ENCODE results near the gene KCNQ1.

Gene KCNQ1

DNA sequence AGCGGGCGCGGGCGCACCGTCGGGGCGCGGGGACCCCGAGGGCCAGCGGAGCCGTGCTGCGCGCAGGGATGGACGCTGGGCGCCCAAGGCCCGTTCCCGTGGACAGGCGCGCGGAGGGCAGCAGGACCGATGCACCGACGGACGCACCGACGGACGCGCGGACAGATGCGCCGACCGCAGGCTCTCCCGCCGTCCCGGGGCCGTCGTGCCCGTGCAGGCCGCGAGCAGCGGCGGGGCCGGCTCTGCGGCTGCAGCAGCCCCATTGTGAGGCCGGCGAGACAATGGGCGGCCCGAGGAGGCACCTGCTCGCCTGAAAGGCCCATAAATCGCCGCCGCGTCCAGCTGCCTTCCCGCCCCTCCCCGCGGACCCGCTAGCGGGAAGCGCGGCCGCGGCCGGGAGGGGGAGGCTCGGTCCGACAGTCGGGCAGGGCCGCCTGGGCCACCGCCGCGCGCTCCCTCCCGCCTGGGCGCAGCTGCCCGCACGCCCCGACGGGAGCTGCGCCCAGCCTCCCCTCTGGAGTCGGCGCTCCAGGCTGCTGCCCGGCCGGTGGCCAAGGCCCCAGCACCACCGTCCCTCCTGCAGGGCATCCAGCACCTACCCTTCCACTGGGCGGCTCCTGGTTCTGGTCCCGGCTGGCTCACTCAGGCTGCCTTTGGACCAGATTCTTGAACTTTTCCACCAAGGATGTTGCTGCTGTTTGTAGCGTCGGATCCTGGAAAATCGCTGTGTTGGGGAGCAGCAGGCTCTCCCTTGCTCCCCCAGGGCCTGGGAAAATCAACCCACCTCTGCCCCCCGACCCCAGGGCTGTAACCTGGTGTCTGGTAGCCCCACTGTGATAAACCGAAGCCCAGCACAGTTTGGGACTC lies 425.0 kb downstream of the KCNQ1 start:
- H3K4me3 ChIP-seq (ENCODE audit: low read depth, low read length) = no peak overlapping the region
- DNase-seq (ENCODE audit: low read depth) = no peak
- TF ChIP-seq, protein P1, sequence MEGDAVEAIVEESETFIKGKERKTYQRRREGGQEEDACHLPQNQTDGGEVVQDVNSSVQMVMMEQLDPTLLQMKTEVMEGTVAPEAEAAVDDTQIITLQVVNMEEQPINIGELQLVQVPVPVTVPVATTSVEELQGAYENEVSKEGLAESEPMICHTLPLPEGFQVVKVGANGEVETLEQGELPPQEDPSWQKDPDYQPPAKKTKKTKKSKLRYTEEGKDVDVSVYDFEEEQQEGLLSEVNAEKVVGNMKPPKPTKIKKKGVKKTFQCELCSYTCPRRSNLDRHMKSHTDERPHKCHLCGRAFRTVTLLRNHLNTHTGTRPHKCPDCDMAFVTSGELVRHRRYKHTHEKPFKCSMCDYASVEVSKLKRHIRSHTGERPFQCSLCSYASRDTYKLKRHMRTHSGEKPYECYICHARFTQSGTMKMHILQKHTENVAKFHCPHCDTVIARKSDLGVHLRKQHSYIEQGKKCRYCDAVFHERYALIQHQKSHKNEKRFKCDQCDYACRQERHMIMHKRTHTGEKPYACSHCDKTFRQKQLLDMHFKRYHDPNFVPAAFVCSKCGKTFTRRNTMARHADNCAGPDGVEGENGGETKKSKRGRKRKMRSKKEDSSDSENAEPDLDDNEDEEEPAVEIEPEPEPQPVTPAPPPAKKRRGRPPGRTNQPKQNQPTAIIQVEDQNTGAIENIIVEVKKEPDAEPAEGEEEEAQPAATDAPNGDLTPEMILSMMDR (IDR thresholded peaks at IDR 0.05; ENCODE audit: insufficient read depth, low read depth, low read length, missing control alignments) = no peak

DNA sequence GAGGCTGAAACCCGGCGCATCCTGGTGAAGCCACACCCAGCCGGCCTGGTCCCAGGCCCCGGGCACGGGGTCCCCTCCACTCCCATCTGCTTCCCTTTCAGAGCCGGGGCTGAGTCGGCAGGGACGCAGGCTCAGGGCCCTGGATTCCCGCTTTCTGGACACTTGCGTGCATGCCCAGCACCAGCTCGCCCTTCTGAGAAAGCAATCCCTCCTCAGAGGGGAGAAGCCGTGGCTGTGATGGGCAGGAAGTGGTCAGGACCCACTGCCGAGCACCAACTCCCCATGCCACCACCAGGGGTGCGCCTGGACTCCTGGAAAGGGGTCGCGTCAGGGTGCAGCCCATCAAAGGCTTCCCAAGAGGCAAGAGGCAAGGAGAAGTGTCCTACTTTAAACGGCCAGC lies 425.7 kb downstream of the KCNQ1 start:
- H3K4me3 ChIP-seq (ENCODE audit: low read depth, low read length) = no peak overlapping the region
- TF ChIP-seq, protein P1 (IDR thresholded peaks at IDR 0.05; ENCODE audit: insufficient read depth, low read depth, low read length, missing control alignments) = no peak
- DNase-seq (ENCODE audit: low read depth) = no peak

DNA sequence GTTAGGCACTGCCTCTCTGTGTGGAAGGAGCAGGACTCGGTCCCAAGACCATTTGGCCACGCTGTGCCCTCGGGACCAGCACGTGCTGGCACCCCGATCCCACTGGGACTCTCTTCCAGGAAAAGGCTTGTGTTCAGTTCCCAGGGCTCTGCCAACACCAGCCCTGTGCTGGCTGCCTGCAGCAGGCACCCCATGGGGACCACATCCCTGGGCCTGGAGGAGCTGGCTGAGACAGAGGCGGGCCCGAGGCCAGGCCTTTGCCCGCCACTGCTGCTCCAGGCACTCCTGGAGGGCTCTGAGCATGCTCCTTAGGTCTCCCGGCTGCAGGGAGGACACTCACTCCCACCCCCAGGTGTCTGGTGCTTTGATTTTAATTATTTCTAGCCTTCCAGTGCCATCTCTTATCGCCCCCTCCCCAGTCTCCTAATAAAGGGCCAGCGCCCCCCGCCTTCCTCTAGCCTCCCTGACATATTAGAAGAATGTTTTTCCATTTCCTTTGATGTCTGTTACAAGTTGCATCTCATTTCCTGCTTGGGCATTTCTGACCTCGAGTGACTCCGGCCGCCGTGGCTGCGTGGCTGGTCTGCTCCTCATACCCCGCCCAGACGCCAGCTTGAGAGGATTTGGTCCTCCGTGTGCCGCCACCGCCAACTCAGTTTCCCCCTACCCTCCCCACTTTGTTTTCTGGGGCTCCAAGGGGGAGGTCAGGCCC lies 426.3 kb downstream of the KCNQ1 start:
- DNase-seq (ENCODE audit: low read depth) = no peak
- TF ChIP-seq, protein P1 (IDR thresholded peaks at IDR 0.05; ENCODE audit: insufficient read depth, low read depth, low read length, missing control alignments) = no peak
- H3K4me3 ChIP-seq (ENCODE audit: low read depth, low read length) = no peak overlapping the region

DNA sequence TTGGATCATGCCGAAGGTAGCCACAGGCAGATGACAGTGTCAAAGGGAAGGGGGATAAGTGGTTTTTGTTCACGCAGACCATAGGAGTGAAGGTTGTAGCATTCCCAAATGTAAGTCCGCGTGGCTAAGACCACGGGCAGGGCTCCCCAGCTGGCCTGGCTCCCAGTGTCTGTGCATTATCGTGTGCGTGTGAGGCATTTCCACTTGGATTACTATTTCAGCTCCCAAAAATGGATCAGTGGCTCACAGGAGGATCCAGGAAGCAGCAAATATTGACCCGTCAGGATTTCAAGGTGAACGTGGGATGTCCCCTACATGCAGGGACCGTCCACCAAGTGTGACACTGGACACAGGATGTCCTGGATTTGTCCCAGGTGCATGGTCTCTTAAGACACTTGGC lies 430.2 kb downstream of the KCNQ1 start:
- DNase-seq (ENCODE audit: low read depth) = no peak
- TF ChIP-seq, protein P1 (IDR thresholded peaks at IDR 0.05; ENCODE audit: insufficient read depth, low read depth, low read length, missing control alignments) = no peak
- no peak overlapping the region for H3K4me3 ChIP-seq (ENCODE audit: low read depth, low read length)

DNA sequence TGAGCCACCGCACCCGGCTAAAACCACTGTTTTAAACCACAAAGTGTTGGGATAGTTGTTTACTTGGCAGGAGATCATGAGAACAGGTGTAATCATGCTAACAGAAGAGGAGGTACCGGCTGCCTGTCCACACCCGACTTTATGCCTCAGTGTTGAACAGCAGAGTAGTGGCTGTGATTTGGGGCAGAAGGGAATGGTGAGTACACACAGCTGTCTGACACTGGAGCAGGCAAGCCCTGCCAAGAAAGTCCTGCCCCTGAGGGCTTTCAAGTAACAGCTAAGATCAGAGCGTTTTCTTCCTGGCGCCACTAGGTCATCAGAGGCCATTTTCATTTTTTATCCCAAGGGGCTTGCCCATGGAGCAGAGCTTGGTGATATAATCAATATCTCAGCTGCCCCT lies 432.7 kb downstream of the KCNQ1 start:
- no peak for DNase-seq (ENCODE audit: low read depth)
- TF ChIP-seq, protein P1 (IDR thresholded peaks at IDR 0.05; ENCODE audit: insufficient read depth, low read depth, low read length, missing control alignments) = no peak
- no peak overlapping the region for H3K4me3 ChIP-seq (ENCODE audit: low read depth, low read length)

DNA sequence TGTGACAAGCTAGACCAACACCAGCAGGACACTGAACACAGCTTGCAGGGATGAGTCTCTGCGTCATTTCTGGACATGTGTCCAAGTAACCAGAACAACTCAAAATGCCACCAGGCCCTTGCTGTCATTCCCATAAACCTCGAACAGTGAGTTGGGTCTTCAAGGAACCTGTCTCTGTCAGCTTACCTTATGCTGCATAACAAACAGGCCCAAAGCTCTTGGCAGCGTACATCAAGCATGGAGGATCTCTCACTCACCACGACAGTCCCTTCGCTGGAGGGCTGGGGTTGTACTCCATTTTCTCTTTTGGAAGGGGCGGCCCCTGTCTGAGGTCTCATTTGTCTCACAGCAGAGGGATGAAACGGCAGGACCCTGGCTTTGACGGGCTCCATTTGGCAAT lies 434.0 kb downstream of the KCNQ1 start:
- no peak overlapping the region for H3K4me3 ChIP-seq (ENCODE audit: low read depth, low read length)
- no peak for DNase-seq (ENCODE audit: low read depth)
- TF ChIP-seq, protein P1 (IDR thresholded peaks at IDR 0.05; ENCODE audit: insufficient read depth, low read depth, low read length, missing control alignments) = no peak
